ENCODE results near the gene CAGE1. TPM values are rescaled to one million over a fixed set of nuclear protein-coding genes. Genes with fewer than 3 reads are reported as not detected.

Gene CAGE1
- total RNA-seq, 1 donor from 2014 or later = not detected

GRCh38 chr6:7309050-7309449 is 80.5 kb downstream of the CAGE1 start:
- Mint-ChIP-seq H3K4me3 (ENCODE audit: unreplicated experiment) (no peak overlapping the region), H3K36me3 (ENCODE audit: unreplicated experiment) (peaks cover 5% of the 10 kb centered on the region), H3K27ac (ENCODE audit: unreplicated experiment) (no peak overlapping the region), H3K9me3 (ENCODE audit: unreplicated experiment) (peaks cover 2% of the 10 kb centered on the region), H3K4me1 (ENCODE audit: low read depth, unreplicated experiment) (peaks cover 3% of the 10 kb centered on the region), H3K27me3 (ENCODE audit: unreplicated experiment) (peaks cover 6% of the 10 kb centered on the region)
- no peak for TF ChIP-seq CTCF (IDR thresholded peaks at IDR 0.05; ENCODE audit: partially characterized antibody, unreplicated experiment)
- DNase-seq = no peak

GRCh38 chr6:7307533-7307932 is 82.0 kb downstream of the CAGE1 start:
- H3K27ac Mint-ChIP-seq (ENCODE audit: unreplicated experiment) = no peak overlapping the region
- no peak overlapping the region for H3K4me3 Mint-ChIP-seq (ENCODE audit: unreplicated experiment)
- DNase-seq = no peak
- H3K27me3 Mint-ChIP-seq (ENCODE audit: unreplicated experiment) = peaks cover 6% of the 10 kb centered on the region
- peaks cover 5% of the 10 kb centered on the region for H3K36me3 Mint-ChIP-seq (ENCODE audit: unreplicated experiment)
- no peak for TF ChIP-seq CTCF (IDR thresholded peaks at IDR 0.05; ENCODE audit: partially characterized antibody, unreplicated experiment)
- H3K9me3 Mint-ChIP-seq (ENCODE audit: unreplicated experiment) = no peaks in the 10 kb centered on the region
- peaks cover 2% of the 10 kb centered on the region for H3K4me1 Mint-ChIP-seq (ENCODE audit: low read depth, unreplicated experiment)

- no peaks in the 10 kb centered on the region for H3K27me3 Mint-ChIP-seq (ENCODE audit: unreplicated experiment)
- no peaks in the 10 kb centered on the region for H3K9me3 Mint-ChIP-seq (ENCODE audit: unreplicated experiment)
- no peak overlapping the region for H3K27ac Mint-ChIP-seq (ENCODE audit: unreplicated experiment)
- no peak for DNase-seq
- no peaks in the 10 kb centered on the region for H3K36me3 Mint-ChIP-seq (ENCODE audit: unreplicated experiment)
- no peak overlapping the region for H3K4me3 Mint-ChIP-seq (ENCODE audit: unreplicated experiment)
- no peak for TF ChIP-seq CTCF (IDR thresholded peaks at IDR 0.05; ENCODE audit: partially characterized antibody, unreplicated experiment)
- H3K4me1 Mint-ChIP-seq (ENCODE audit: low read depth, unreplicated experiment) = no peaks in the 10 kb centered on the region
Measured at GRCh38 chr6:7304821-7305220, 84.7 kb downstream of the CAGE1 start.

- H3K9me3 Mint-ChIP-seq (ENCODE audit: unreplicated experiment) = no peaks in the 10 kb centered on the region
- TF ChIP-seq CTCF (IDR thresholded peaks at IDR 0.05; ENCODE audit: partially characterized antibody, unreplicated experiment) = no peak
- no peak overlapping the region for H3K27ac Mint-ChIP-seq (ENCODE audit: unreplicated experiment)
- no peaks in the 10 kb centered on the region for H3K36me3 Mint-ChIP-seq (ENCODE audit: unreplicated experiment)
- H3K4me1 Mint-ChIP-seq (ENCODE audit: low read depth, unreplicated experiment) = no peaks in the 10 kb centered on the region
- H3K27me3 Mint-ChIP-seq (ENCODE audit: unreplicated experiment) = no peaks in the 10 kb centered on the region
- H3K4me3 Mint-ChIP-seq (ENCODE audit: unreplicated experiment) = no peak overlapping the region
- DNase-seq = no peak
Measured at GRCh38 chr6:7301702-7302101, 87.8 kb downstream of the CAGE1 start.

- DNase-seq = no peak
- TF ChIP-seq CTCF (IDR thresholded peaks at IDR 0.05; ENCODE audit: partially characterized antibody, unreplicated experiment) = no peak
- Mint-ChIP-seq H3K4me3 (ENCODE audit: unreplicated experiment) (no peak overlapping the region), H3K36me3 (ENCODE audit: unreplicated experiment) (no peaks in the 10 kb centered on the region), H3K4me1 (ENCODE audit: low read depth, unreplicated experiment) (no peaks in the 10 kb centered on the region), H3K27me3 (ENCODE audit: unreplicated experiment) (no peaks in the 10 kb centered on the region), H3K9me3 (ENCODE audit: unreplicated experiment) (no peaks in the 10 kb centered on the region), H3K27ac (ENCODE audit: unreplicated experiment) (no peak overlapping the region)
Measured at GRCh38 chr6:7300926-7301325, 88.6 kb downstream of the CAGE1 start.
